DLD1 (cell line): ENCODE data around the gene UBA6.
"Not testable (repeated sequence)": the region's sequence is repeated elsewhere in the genome, so short reads cannot be mapped to it uniquely, and the experiment has no call there.

Experiments used
- in situ Hi-C: cut with HindIII; loops from 2 replicates; pipeline ENCODE4 v1.10.0; 2017; ENCODE audit warnings: low sequenced_read_pairs

UBA6 gene

GRCh38 chr4:67700738-67701516, at the start of gene UBA6:
UBA6 (minus strand) TSS chr4:67701155; CDS start chr4:67701119, 36 bp downstream.
- in situ Hi-C loops: no loop called here

- in situ Hi-C loops: no loop called here
Measured at GRCh38 chr4:67750691-67751090, 49.7 kb upstream of the UBA6 start.

- in situ Hi-C loops: no loop called here
Measured at GRCh38 chr4:67749286-67749685, 48.3 kb upstream of the UBA6 start.

- in situ Hi-C loops: no loop called here
Measured at GRCh38 chr4:67746797-67747495, 46.0 kb upstream of the UBA6 start.

GRCh38 chr4:67744561-67745283, 43.8 kb upstream of the UBA6 start:
- in situ Hi-C loops: no loop called here

- in situ Hi-C loops: no loop called here
Measured at GRCh38 chr4:67743194-67743593, 42.2 kb upstream of the UBA6 start.

- in situ Hi-C loops: no loop called here
Measured at GRCh38 chr4:67736262-67736661, 35.3 kb upstream of the UBA6 start.

- in situ Hi-C loops: no loop called here
Measured at GRCh38 chr4:67735325-67735724, 34.4 kb upstream of the UBA6 start.

GRCh38 chr4:67730511-67730910, 29.6 kb upstream of the UBA6 start:
- in situ Hi-C loops: not testable (repeated sequence)

GRCh38 chr4:67727124-67727850, 26.3 kb upstream of the UBA6 start:
- in situ Hi-C loops: no loop called here

GRCh38 chr4:67725981-67726380, 25.0 kb upstream of the UBA6 start:
- in situ Hi-C loops: no loop called here

- in situ Hi-C loops: no loop called here
Measured at GRCh38 chr4:67725132-67725531, 24.2 kb upstream of the UBA6 start.

GRCh38 chr4:67723949-67724348, 23.0 kb upstream of the UBA6 start:
- in situ Hi-C loops: no loop called here

- in situ Hi-C loops: no loop called here
Measured at GRCh38 chr4:67723341-67723740, 22.4 kb upstream of the UBA6 start.

- in situ Hi-C loops: no loop called here
Measured at GRCh38 chr4:67721770-67722597, 21.0 kb upstream of the UBA6 start.

- in situ Hi-C loops: no loop called here
Measured at GRCh38 chr4:67721315-67721769, 20.4 kb upstream of the UBA6 start.

- in situ Hi-C loops: no loop called here
Measured at GRCh38 chr4:67719953-67720617, 19.1 kb upstream of the UBA6 start.

- in situ Hi-C loops: no loop called here
Measured at GRCh38 chr4:67718848-67719247, 17.9 kb upstream of the UBA6 start.

- in situ Hi-C loops: no loop called here
Measured at GRCh38 chr4:67717586-67717985, 16.6 kb upstream of the UBA6 start.

GRCh38 chr4:67714955-67715354, 14.0 kb upstream of the UBA6 start:
- in situ Hi-C loops: no loop called here
